ENCODE measurements around the gene PDE11A.

The PDE11A gene

DNA sequence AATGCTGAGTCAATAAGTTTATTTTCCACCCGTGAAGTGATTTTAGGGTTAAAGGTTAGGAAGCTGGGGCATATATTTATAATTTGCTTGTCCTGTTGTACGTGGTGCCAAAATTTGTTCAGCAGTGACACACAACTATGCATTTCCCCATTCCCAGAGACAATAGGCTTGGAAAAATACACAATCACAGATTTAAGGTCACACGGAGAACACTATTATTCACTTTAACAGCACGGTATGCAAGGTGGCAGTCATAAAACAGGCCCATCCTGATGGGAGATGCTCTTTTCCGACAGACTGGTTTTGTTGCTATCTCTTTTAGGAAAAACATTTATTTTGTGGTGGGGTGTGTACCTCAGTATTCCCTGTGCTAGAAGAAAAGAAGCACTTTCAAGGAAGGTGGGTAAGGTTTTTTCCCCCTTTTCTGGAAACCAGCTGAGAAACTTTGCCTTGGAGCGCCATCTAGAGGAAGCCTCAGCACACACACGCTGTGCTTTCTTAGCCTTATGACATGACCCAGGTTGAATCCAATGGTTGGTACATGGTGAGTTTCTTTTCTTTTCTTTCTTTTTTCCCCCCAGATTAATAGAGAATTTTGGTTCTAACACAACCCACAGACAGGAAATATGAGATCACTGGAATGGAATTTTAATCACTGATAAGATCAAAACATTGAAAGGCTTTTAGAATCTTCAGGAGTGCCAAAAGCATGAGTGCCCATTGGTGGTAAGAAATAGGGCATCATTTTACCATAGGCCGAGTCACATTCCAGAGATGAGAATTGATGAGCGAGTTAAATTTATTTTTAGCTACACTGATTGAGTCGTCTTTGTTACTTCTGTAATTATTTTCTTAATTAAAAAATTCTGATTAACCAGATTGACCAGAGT lies 347.9 kb downstream of the PDE11A start:
- no peak for DNase-seq (ENCODE audit: low read depth)

DNA sequence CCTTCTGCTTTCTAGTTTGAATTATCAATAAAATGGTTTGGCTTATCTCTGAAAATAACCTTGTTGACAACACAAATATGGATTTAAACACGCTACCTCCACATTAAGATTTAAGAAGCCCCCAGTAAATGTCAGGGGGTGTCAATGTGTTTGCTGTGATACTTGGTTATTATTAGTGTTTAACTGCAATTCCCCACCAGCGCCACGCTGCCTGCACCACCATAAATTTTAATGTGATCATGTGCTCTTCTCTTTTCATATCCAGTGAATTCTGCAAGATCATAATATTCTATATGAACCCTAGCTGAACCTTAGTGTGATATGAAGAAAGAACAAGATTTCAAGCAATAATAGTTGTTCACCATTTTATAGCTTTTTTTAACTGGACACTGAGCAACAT lies 349.3 kb downstream of the PDE11A start:
- no peak for DNase-seq (ENCODE audit: low read depth)

DNA sequence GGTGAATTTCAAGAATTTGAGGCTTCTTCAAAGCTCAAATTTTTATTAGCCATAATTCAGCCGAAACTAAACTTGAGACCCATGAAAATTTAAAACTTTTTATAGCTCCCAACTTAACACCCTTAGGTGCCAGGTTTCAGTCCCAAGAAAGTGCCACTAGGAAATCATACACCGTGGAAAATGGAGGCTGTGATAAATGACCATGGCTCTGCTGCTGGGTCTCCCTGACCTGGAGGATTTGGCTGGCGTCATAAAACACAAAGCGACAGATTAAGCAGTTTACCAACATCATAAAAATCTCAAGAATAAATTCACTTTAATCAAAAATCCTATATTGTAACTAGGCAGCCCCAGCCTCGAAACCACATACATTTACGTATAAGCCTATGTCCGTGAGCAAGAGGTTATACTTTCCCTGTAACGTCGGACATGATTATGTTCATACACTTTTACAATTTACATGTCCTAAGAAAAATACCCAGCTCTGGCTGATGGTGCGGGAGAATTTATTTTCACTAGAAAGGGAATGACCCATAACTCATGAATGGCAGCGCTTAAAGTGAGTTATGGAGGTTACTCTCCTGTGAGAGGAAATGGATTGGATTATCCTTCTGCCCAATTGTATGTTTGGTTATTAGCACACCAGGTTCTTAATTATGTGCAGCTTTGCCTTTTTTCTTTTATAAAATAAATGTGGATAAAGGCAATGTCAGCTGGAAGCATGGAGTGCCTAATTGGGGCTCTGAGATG lies 350.6 kb downstream of the PDE11A start:
- DNase-seq (ENCODE audit: low read depth): no peak

DNA sequence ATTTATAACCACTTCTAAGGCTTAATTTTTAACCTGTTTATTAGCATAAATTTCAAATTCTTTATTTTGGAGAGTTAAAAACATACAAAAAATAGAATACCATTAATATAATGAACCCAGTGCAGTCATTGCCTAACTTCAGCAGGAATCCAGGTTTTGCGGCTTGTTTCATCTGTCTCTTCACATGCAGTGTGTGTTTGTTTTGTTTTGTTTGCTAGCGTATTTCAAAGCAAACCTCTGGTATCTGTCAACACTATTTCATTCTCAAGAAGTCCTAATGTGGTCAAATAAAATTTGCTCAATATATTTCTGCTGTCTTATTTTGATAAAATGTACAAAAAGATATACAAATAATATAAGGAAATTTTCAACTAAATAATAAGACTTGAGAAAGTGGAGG lies 351.5 kb downstream of the PDE11A start:
- DNase-seq (ENCODE audit: low read depth): no peak

DNA sequence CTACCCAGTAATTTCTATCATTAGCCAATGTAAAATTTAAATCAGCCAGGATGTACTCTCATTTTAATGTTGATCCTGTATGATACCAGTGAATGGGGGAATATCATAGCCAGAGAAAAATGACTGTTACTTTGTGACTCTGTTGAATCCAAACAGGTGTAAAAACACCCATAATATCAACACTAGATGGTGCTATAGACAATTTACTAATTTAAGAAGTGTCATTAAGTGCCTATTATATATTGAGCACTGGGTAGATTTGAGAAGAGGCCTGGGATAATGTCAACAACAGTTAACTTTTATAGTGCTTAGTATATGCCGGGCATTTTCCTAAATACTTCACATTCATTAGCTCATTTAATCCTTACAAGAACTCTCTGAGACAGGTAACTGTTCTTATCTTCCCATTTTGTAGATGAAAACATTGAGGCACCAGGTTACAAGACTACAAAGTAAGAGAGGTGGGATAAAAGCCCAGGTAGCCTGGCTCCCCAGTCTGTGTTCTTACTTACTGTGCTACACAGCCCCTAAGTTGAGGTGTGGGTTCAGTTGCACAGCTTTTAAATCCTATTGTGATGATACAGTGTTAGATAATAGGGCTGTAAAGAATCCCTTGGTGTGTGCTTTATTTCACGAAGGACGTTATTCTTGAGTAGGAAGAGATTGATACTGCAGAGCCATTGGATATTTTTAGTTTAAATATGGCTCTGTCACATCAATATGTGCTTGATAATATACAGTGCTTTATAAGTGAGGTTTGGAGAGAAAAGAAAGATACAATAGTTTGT lies 354.6 kb downstream of the PDE11A start:
- DNase-seq (ENCODE audit: low read depth): no peak

DNA sequence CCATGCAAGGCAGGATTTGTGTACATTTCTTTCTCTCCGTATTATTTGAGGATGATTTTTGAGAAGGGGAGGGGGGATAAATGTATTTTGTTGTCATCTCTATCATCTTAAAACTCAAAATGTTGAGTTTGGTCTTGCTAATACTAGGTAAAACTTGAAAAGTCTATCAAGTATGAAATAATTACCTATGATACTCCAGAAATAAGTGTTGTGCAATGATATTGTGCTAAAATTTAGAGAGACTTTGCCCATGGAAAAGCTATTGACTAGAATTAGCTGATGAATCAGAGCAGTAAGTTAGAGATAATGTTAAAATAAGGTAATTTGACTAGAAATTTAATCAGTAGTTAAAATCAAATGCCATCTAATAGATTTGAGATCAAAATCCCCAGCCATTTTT lies 356.1 kb downstream of the PDE11A start:
- DNase-seq (ENCODE audit: low read depth): no peak

DNA sequence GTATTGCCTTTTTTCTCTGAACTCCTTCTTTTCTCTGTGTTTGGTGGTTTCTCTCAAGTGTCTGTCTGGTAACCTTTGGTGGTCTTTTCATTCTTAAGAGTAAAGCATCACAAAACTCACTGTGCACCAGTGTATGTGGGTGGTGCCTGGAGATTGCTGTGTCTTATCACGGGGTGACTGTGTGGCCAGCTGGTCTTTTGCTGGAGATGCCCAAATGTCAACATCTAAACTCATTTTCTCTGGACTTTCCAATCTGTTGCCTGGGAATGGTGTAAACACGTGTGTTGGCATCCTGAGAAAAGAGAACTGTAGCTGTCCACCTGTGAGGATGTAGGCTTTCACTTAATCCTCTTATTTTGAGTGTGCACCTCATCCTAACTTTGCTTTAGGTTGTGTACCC lies 356.8 kb downstream of the PDE11A start:
- no peak for DNase-seq (ENCODE audit: low read depth)

DNA sequence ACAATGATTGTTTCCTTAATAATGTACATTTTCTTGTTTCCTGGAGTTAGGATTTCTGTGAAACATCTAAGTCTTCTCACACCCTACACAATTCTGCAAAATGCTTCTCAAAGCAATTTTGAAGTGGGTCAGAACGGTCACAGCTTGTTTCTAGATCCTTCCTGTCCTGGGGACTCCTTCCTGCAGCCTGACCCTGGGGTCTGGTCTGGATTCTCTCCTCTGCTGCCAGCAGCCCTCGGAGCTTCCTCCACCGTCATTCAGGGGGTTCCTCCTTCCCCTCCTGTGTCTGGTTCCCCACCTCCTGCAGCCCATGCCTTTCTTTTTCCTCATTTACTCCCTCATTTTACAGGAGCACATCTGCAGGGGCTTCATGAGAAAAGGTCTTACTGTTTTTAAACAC lies 357.9 kb downstream of the PDE11A start:
- DNase-seq (ENCODE audit: low read depth): no peak

DNA sequence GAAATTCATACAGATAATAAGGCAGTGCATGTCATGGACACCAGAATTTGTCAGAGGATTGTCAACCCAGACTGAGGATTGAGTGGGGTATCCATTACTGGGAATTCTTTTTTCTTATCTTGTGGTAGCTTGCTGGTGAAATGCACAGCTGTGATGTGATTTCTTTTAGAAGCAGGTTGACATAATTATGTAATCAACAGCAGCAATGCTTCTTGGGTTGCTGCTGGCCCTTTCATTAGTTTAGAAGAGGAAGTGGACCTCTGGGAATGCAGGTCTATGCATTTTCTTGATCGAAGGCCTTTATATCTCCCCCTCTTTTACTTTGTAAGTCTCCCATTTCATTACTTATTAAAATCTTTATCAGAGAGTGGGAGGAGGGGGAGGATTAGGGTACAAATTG lies 360.1 kb downstream of the PDE11A start:
- no peak for DNase-seq (ENCODE audit: low read depth)

DNA sequence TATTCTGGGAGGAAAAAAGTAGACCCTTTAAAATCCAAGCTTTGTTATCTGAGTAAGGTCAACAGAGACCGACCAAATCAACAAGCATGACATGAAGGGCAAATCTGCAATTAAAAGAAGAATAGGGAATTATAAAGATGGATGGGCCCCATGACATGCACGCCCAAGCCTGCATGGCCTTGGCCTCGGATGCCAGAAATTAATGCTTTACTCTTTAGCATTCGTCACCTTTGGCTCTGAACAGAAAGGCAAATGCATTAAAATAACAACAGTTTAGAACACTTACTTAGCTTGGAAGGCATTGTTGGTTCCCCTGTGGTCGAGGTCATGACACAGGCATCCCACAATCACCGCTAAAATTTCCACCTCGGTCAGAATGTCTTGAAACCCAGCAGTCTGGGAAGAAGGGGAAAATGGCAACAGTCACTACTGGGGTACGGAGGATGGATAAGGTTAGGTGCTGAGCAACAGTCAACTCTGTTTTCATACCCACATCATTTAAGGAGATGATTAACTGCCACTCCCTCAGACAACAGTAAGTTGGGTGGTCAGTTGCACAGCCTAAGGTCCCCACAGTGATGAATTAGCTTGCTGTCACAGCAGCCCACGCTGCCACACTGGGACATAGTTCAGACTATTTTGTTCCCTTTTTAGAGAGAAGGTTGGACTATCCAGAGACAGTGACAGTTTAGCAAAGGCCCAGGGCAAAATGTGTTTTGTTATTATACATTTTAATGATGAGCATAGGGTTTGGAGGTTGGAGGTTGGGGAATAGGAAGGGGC lies 360.9 kb downstream of the PDE11A start:
- no peak for DNase-seq (ENCODE audit: low read depth)

DNA sequence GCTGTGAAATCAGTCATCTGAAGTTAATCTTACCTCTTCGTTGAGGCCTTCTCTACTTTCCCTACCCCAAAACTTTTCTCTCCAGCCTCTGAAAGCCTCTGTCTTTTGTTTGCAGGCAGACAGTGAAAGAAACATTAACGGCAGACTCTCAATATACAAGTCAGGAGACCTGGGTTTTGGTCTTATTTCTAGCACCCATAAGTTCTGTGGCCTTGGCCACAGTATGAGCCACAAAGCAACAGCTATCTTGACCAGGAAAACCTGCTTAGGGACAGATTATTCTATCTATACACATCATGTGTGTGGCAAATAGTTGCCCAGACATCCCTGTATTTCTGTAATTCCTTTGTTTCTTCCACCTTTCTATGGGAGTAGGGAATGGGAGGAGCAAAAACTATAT lies 361.7 kb downstream of the PDE11A start:
- DNase-seq (ENCODE audit: low read depth): no peak

DNA sequence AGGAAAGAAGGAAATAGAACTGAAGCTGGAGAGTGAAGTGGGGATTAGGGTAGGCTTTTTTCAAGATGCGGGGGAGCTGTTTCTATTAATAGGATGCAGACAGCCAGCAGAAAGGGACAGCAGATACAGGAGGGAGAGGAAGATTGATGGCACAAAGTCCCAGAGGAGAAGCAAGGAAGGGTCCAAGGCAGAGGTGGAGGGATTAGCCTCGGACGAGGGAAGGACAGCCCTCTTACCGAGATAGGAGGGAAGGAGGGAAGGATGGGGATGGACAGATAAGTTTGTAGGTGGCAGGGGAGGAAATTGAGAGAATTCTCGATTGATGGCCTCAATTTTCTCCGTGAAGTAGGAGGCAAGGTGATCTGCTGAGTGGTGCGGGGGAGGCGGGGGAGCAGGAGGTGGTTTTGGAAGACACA lies 362.6 kb downstream of the PDE11A start:
- DNase-seq (ENCODE audit: low read depth): no peak

DNA sequence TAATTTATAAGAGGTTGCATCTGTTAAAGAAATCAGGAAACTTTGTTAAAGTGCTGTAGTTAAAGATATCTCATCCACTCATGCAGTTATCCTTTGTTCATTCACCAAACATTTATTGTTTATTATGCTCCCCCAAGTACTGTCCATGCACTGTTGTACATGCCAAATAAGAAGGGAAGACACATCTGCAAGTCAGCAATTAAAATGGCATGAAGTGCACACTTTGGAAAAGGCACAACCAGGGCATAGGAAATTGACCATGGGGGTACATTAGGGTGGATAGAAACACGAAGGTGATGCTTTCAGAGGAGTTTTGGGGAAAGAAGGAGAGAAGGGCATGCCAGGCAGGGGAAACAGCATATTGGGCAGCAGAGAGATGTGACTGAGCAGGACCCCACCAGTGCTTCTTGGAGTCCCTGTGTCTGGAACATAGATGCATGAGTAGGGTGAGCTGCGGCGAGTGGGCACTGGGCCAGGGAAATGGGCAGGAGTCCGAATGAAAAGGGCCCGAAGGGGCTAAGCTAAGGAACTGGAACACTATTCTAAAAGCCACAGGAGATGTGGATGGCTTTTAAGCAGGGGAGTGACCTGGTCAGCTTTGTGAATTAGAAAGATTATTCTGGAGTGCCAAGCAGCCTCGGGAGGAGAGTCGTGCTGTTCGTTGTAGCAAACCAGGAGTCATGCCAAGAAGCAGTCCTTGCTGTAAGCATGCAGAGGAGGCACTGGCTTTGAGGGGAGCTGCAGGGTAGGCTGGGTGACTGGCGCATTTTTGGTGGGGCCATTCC lies 363.7 kb downstream of the PDE11A start:
- no peak for DNase-seq (ENCODE audit: low read depth)

DNA sequence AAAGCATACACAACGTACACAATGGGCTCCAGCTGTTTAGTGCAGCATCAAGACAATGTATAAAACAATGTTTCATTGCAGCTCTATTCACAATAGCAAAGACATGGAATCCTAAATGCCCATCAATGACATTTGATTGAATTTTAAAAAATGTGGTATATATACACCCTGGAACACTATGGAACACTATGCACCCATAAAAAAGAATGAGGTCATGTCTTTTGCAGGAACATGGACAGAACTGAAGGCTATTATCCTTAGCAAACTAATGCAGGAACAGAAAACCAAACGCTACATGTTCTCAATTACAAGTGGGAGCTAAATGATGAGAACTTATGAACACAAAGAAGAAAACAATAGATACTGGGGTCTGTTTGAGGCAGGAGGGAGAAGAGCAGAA lies 364.5 kb downstream of the PDE11A start:
- DNase-seq (ENCODE audit: low read depth): no peak

DNA sequence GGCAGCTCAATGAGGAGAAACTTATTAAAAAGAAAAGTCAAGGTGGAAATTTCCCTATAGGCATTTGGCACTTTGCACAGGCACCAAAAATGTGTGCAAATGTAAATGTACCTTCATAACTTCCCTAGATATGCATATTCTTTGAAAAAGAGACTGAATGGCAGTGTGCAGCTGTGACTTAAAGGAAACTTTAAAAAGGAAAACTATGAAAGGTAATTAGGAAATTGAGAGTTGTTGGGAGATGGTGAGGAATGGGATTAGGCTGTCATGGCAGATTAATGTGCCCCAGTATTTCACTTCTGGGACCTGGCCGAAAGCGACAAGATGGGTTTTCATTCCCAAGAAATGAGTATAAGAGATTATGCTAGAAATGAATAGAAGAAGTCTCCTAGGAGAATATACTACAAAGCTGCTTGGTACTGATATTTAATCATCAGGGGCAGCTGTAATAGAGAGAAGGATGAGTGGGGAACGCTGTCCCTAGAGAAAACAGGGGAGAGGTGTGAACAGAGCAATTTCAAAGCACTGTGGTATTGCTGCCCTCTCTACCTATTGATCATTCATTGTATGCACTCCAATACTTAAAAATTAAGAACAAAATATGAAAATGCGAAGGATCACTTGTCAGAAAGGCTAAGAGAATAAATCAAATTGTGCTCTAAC lies 366.9 kb downstream of the PDE11A start:
- DNase-seq (ENCODE audit: low read depth): no peak

DNA sequence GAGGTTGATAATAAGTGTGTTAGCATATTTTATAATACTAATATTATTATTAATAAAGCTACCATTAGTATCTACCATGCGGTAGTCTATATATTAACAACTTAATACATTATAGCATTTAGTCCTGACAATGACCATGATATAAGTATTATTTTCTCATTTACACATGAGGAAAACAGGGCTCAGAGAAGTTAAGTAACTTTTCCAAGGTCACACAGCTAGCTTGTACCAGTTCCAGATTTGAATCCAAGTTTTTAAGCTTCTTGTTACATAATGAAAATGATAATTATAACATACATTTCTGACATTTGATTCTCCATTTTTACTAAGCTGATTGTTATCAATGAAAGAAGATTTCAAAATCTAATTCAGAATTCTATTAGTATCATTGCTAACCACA lies 369.4 kb downstream of the PDE11A start:
- DNase-seq (ENCODE audit: low read depth): no peak

DNA sequence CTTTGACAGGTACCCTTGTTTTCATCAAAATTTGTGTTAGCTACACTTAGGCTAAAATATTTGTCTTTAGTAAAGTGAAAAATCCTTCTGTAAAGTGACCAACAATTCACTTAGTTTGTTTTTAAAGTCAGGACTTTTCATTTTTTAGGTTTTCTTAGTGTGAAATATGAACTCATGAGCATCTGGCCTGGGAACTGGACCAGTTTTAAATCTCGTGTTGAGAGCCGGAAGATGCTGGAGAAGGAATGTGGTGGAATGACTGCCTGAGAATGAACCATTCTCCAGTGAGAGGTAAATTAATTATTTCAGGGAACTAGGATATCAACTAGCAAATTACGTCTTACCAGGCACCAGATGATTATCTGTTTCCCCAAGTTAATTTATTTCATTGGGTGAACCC lies 374.3 kb downstream of the PDE11A start:
- DNase-seq (ENCODE audit: low read depth): no peak

DNA sequence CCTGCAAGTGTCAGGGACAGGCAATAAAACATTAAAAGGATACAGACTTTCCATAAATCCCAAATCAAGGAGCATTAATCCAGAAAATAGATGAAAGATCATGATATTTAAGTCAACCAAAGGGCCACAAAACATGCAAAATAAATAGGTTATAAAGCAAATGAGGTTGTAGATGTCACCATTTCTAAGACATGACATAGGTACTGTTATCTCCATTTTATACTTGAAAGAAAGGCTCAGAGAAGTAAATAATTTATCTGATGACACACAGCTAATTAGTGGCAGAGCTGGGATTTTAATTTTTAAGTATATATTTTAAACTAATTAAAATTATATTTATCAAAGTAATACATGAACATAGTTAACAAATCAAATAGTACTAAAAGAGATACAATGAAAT lies 378.2 kb downstream of the PDE11A start:
- DNase-seq (ENCODE audit: low read depth): no peak

DNA sequence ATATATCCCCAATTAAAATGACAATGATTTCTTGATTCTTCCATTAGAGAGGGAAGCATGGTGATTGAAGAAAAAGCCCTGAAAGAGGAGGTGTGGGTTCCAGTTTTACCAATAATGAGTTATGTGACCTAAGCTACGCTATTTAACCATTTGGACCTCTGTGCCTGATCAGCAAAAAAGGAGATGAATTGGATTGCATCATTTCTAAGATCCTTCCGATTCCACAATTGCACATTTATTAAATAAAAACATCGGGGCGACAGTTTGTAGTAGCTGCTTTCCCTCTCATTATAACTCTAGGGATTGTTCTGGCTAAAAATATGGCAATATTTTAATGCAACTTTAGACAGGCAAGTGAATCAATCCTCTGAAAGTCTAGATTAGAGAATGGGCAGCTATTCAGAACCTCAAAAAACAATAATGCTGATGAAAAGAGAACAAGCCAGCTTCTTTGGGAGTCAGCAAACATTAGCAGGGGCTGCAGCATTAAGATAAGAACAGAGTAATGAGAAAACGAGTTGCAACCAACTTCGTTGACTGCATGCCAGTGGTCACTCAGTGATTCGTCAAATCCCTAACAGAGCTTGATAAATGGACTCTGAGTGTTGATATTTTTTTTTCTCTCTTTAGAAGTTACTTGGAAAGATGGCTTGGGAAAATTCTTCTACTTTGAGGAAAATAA lies 378.8 kb downstream of the PDE11A start:
- no peak for DNase-seq (ENCODE audit: low read depth)

DNA sequence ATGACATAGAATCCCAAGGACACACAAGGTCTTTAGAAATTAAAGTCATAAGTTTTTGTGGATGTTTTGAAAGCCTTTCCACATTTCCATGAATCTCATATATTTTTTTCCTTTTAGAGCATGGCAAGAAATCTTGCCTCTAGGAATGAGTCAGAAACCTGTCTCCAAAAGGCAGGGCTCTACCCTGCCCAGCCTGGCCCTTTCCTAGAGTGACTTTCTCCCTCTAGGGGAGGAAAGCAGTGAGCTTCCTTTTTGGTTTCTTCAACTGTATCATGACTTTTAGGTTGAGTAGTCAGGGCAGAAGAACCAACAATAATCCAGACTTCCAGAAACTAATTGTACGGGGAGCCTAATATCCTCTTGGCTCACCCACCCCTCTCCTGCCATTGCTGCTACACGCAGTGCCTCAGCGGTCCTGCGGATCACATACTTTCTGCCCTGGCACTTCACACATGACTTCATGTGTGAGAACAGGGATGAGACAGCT lies 379.8 kb downstream of the PDE11A start:
- no peak for DNase-seq (ENCODE audit: low read depth)

All from HS-27A (cell line).